Nephron progenitor cell (in vitro differentiated cells): ENCODE results near the gene NPAS3.
A peak's percentile ranks its signal among the peaks of the same experiment; 100 is the strongest.

Experiments used
- DNase-seq: peaks from one replicate; pipeline ENCODE4 v3.0.0; 2021
- H3K27ac Mint-ChIP-seq: 2 replicates; pipeline ENCODE4 v1.8.0; 2021; ENCODE audit warnings: mild to moderate bottlenecking, moderate library complexity, mixed read lengths
- H3K27me3 Mint-ChIP-seq: 2 replicates; pipeline ENCODE4 v1.8.0; 2021; ENCODE audit warnings: mild to moderate bottlenecking, low read depth, mixed read lengths; ENCODE audit not compliant: poor library complexity
- H3K36me3 Mint-ChIP-seq: 2 replicates; pipeline ENCODE4 v1.8.0; 2021; ENCODE audit warnings: low read depth, mixed read lengths
- H3K4me1 Mint-ChIP-seq: 2 replicates; pipeline ENCODE4 v1.8.0; 2021; ENCODE audit warnings: mixed read lengths
- H3K4me3 Mint-ChIP-seq: 2 replicates; pipeline ENCODE4 v1.8.0; 2021; ENCODE audit warnings: mild to moderate bottlenecking, moderate library complexity, mixed read lengths
- H3K9me3 Mint-ChIP-seq: 2 replicates; pipeline ENCODE4 v1.8.0; 2021; ENCODE audit warnings: mild to moderate bottlenecking, moderate library complexity, mixed read lengths
- TF ChIP-seq, protein P1 (sequence below): fragments of 200-600 bp; sonication (generic); IDR thresholded peaks from 2 replicates; pipeline ENCODE4 v1.5.0; 2021; ENCODE audit warnings: antibody characterized with exemption

The NPAS3 gene

DNA sequence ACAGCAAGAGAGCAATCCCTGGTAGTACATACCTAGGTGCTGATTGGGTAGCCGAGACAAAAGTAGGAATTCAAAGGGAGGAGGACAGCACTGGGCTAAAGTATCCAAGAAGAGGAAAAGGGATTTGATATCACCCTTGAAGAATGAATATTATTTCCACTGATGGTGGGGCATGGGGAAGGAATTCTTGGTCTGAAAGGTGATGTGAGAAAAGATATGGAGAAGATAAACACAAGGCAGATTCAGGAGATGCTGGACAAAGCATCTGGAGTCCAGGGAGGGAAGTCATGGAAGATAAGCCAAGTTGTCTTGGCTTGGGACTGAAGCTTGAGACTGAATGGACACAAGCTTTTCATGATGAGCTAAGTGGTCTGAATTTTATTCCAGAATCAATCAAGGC is 818.2 kb downstream of the NPAS3 start:
- H3K9me3 Mint-ChIP-seq = peaks cover 4% of the 10 kb centered on the region
- H3K4me3 Mint-ChIP-seq = no peak overlapping the region
- H3K36me3 Mint-ChIP-seq = no peaks in the 10 kb centered on the region
- H3K27ac Mint-ChIP-seq = no peak overlapping the region
- TF ChIP-seq, protein P1, sequence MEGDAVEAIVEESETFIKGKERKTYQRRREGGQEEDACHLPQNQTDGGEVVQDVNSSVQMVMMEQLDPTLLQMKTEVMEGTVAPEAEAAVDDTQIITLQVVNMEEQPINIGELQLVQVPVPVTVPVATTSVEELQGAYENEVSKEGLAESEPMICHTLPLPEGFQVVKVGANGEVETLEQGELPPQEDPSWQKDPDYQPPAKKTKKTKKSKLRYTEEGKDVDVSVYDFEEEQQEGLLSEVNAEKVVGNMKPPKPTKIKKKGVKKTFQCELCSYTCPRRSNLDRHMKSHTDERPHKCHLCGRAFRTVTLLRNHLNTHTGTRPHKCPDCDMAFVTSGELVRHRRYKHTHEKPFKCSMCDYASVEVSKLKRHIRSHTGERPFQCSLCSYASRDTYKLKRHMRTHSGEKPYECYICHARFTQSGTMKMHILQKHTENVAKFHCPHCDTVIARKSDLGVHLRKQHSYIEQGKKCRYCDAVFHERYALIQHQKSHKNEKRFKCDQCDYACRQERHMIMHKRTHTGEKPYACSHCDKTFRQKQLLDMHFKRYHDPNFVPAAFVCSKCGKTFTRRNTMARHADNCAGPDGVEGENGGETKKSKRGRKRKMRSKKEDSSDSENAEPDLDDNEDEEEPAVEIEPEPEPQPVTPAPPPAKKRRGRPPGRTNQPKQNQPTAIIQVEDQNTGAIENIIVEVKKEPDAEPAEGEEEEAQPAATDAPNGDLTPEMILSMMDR = no peak
- peaks cover 7% of the 10 kb centered on the region for H3K4me1 Mint-ChIP-seq
- peaks cover 6% of the 10 kb centered on the region for H3K27me3 Mint-ChIP-seq
- DNase-seq = no peak

DNA sequence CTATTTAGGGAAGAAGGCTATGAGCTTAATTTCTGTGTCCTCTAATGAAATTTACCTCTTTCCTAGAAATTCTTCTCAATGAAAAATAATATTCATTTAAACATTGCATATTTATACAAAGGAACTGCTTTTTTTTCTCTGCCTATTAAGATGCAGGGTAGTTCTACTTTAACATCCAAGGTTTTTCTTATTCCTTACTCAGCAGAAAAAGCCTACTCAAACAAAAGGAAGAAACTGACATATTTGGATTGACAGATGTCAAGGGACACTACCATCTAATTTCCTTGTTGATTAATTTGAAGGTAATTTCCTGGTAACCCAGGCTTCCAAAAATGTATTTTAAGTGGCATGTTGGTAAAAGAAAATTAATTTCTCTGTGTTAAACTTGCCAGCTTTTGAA is 819.9 kb downstream of the NPAS3 start:
- no peak overlapping the region for H3K4me3 Mint-ChIP-seq
- TF ChIP-seq, protein P1 = no peak
- peaks cover 7% of the 10 kb centered on the region for H3K4me1 Mint-ChIP-seq
- H3K27me3 Mint-ChIP-seq = peaks cover 6% of the 10 kb centered on the region
- H3K36me3 Mint-ChIP-seq = no peaks in the 10 kb centered on the region
- DNase-seq = no peak
- H3K27ac Mint-ChIP-seq = no peak overlapping the region
- H3K9me3 Mint-ChIP-seq = peaks cover 4% of the 10 kb centered on the region

DNA sequence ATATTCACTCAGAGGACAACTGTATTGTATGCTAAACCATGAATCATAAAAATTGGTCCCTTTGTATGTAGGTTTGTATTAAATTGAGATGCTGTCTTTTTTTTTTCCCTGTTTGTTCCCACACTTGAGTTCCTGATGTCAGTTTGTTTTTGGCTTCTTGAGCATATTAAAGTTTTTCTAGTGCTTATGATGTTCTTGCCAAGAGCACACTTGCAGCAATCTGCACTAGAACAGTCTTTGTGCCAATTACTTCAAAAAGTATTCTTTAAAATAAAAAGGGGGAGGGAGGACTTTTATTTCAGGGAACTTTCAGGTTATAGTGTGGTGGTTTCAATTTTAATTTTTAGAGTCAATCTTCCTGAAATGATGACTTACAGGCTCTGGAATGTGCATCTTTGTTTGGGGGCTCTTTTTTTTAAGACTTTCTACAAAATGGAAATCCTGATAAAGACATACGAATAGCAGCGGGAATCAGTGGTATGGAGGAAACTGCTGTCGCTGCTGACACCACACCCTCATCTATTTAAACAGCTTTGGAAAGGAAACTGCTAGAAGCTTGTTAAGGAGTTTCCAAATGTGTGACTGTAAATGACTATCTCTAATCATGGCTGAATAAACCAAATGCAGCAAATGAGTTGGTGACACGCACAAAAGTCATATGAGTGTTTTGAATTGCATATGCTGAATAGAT is 823.6 kb downstream of the NPAS3 start:
- DNase-seq = no peak
- Mint-ChIP-seq H3K27me3 (peaks cover 6% of the 10 kb centered on the region), H3K4me3 (no peak overlapping the region), H3K27ac (no peak overlapping the region), H3K9me3 (no peaks in the 10 kb centered on the region), H3K4me1 (peaks cover 35% of the 10 kb centered on the region), H3K36me3 (no peaks in the 10 kb centered on the region)
- TF ChIP-seq, protein P1 = no peak

DNA sequence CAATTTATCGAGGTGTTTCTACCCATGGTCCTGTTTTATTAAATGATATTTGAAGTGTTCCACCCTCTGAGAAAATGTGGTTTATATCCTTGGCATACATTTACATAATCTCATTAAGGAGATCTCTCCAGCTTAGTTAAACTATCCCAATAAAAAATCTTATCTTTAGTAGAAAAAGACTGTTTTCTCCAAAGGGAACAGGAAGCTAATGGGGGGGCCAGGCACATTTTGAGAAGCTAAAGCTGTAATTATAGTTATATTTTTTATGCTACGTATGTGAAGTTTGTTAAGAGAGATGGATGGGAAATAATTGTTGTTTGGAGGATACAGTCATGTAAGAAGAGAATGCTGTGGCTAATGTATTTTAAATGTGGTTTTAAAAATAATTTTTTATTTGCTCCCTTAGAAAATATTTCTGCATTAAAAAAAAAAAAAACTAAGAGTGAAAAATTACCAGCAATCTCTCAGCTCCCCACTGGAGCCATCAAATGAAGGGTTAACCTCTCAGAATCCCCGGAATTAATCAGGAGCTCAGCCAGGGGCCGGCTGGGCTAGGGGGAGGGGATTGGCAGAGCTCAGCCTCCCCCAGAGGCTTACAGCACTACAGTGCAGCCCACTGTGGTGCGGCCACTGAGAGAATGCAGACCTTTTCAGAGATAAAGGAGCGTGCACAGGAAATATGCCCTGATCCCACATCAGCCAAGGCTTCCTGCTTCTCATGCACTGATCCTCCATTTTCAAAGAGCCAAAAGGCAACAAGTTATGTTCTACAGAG is 826.4 kb downstream of the NPAS3 start:
- TF ChIP-seq, protein P1 = no peak

DNA sequence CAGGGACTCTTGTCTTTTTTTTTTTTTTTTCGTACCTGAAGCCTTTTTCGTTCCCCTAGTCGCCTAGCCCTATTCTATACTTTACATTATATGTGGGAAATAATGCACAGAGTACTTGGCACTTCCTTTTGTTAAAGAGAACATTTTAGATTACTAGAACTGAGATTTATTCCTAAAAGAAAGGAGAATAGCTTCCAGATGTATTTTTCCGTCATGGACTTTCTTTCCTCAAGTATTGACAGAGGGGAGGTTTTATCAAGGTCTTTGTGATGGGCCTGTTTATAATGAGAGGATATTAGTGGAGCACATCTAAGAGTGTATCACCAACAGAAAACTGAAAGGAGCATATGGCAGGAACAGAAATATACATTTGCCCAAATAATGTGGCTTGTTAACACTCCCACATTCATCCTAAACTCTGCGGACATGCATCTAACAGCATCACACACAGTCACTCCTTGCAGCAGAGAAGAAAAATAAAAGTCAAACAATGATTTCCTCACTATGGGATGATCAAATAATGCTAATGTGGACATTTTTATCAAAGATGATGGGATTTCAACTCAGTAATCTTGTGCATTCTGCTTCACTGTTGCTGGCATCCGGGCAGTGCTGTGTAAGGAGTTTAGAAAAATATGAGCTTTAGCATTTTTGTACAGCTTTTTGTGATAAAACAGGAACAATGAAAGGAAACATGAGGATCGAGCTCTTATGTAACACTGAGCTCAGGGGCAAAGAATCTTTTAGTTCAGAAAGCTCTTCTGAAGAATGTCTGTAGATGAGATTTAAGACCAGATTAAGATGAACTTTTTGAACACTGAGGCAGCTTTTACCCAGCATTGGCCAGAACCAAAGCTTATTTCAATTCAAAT is 829.1 kb downstream of the NPAS3 start:
- peaks cover 58% of the 10 kb centered on the region for H3K4me1 Mint-ChIP-seq
- no peak overlapping the region for H3K4me3 Mint-ChIP-seq
- no peak for DNase-seq
- TF ChIP-seq, protein P1 = no peak
- H3K27ac Mint-ChIP-seq = no peak overlapping the region
- H3K27me3 Mint-ChIP-seq = no peaks in the 10 kb centered on the region
- no peaks in the 10 kb centered on the region for H3K36me3 Mint-ChIP-seq
- H3K9me3 Mint-ChIP-seq = no peaks in the 10 kb centered on the region

More for the DNA sequence above, 826.4 kb downstream of the NPAS3 start:
- Mint-ChIP-seq H3K27me3 (no peaks in the 10 kb centered on the region), H3K36me3 (no peaks in the 10 kb centered on the region), H3K27ac (peak overlapping the region; percentile 14), H3K9me3 (no peaks in the 10 kb centered on the region), H3K4me3 (peak overlapping the region; percentile 55), H3K4me1 (peaks cover 51% of the 10 kb centered on the region)
- DNase-seq = peak; percentile 64
